K562 (cell line): ENCODE results near the gene OGFR. TPM values are rescaled to one million over a fixed set of nuclear protein-coding genes. Genes with fewer than 3 reads are reported as not detected.

Source experiments
- ARID2 ChIP-seq: fragments of 450-650 bp; IDR thresholded peaks from 2 replicates; pipeline ENCODE4 v1.6.1; 2017; ENCODE audit warnings: antibody characterized with exemption, mild to moderate bottlenecking
- CBX3 ChIP-seq, 2 experiments: IDR thresholded peaks; 1 replicate in 1 of 2; 2 replicates in 1 of 2; pipeline ENCODE4 v1.6.1; 2012; ENCODE audit warnings: inconsistent platforms in 2 of 2, low read length in 2 of 2, borderline replicate concordance in 1 of 2, control low read depth in 1 of 2
- HDAC3 ChIP-seq: fragments of 450-650 bp; IDR thresholded peaks from 2 replicates; pipeline ENCODE4 v1.6.1; 2018; ENCODE audit warnings: borderline replicate concordance, mild to moderate bottlenecking, moderate library complexity; ENCODE audit not compliant: partially characterized antibody
- IRF1 ChIP-seq: sonication (generic); formaldehyde crosslinking; IDR thresholded peaks from 2 replicates; pipeline ENCODE4 v1.8.0; 2022; ENCODE audit warnings: missing genetic modification reagents, mild to moderate bottlenecking, borderline replicate concordance
- MGA ChIP-seq: fragments of 450-650 bp; IDR thresholded peaks from 2 replicates; pipeline ENCODE4 v1.6.1; 2016; ENCODE audit warnings: mild to moderate bottlenecking, moderate library complexity
- MXI1 ChIP-seq: IDR thresholded peaks from 2 replicates; pipeline ENCODE4 v1.6.1; 2011; ENCODE audit warnings: low read depth, mild to moderate bottlenecking, improper control_type of control experiment, low read length
- NKRF ChIP-seq: fragments of 450-650 bp; IDR thresholded peaks from 2 replicates; pipeline ENCODE4 v1.6.1; 2016; ENCODE audit warnings: borderline replicate concordance
- PHF8 ChIP-seq: fragments of 200-600 bp; sonication (generic); IDR thresholded peaks from 2 replicates; pipeline ENCODE4 v1.6.1; 2012; ENCODE audit warnings: mixed run types, mild to moderate bottlenecking, inconsistent platforms, low read length, moderate library complexity, borderline replicate concordance
- RBM22 ChIP-seq: fragments of 200-400 bp; formaldehyde crosslinking; IDR thresholded peaks from 2 replicates; pipeline ENCODE4 v1.6.1; 2018; ENCODE audit warnings: low read length, low read depth; ENCODE audit not compliant: poor library complexity, severe bottlenecking
- SP1 ChIP-seq: sonication (generic); formaldehyde crosslinking; IDR thresholded peaks from 2 replicates; pipeline ENCODE4 v1.8.1; 2022; ENCODE audit warnings: mild to moderate bottlenecking, missing genetic modification reagents
- ZNF239 ChIP-seq: fragments of 250-450 bp; sonication (Bioruptor Pico); IDR thresholded peaks from 2 replicates; pipeline ENCODE4 v1.4.0; 2020; ENCODE audit warnings: mild to moderate bottlenecking
- ZNF77 ChIP-seq: fragments of 250-450 bp; sonication (Bioruptor Pico); IDR thresholded peaks from 2 replicates; pipeline ENCODE4 v1.5.0; 2020
- ZSCAN29 ChIP-seq: fragments of 450-650 bp; IDR thresholded peaks from 2 replicates; pipeline ENCODE4 v1.6.1; 2017
- polyA plus RNA-seq, 8 experiments: library from polyadenylated mRNA; depleted of rRNA in 4 of 8; stranded (reverse) in 5 of 8; unstranded in 3 of 8; fragments of >200 nt; fragmentation: Nextera tagmentation in 2 of 8; fragmentation: Illumina TruSeq in 1 of 8; extraction: Ambion mirVana in 2 of 8; extraction: Trizol in 1 of 8; gene quantifications; 2 replicates each; pipeline versions ENCODE4 v1.2.1 to v1.2.3, GENCODE V29; 2011 to 2014; ENCODE audit warnings: inconsistent platforms in 1 of 8, missing spikeins in 1 of 8
- total RNA-seq, 7 experiments: library from RNA; depleted of rRNA in 6 of 7; stranded (reverse); fragments of >200 nt in 6 of 7; fragmentation: Illumina TruSeq in 2 of 7; extraction: Trizol in 2 of 7; gene quantifications; 2 replicates each; pipeline versions ENCODE4 v1.2.1 to v1.2.3, GENCODE V29; 2011 to 2021; ENCODE audit warnings: low replicate concordance in 1 of 7

Gene OGFR
- total and polyA plus RNA-seq, 9 of the 15 experiments (the other 6 are each of a cell fraction or from before 2014, with no cell fraction given), result 0.39 to 56.3 (median 17.5) TPM

- no peak for TF ChIP-seq MGA
- TF ChIP-seq ZNF77 (CRISPR knock-in tag), result no peak
- no peak for TF ChIP-seq CBX3 (IDR thresholded peaks at IDR 0.05; ENCODE audit: borderline replicate concordance in 1 of 2, low read length in 2 of 2)
- TF ChIP-seq RBM22, result no peak
- TF ChIP-seq ARID2, result no peak
- TF ChIP-seq SP1 (CRISPR knock-in tag), result no peak
- no peak for TF ChIP-seq ZNF239 (CRISPR knock-in tag)
- no peak for TF ChIP-seq HDAC3
- TF ChIP-seq ZSCAN29, result no peak
- no peak for TF ChIP-seq PHF8
- TF ChIP-seq IRF1 (CRISPR knock-in tag), result no peak
- TF ChIP-seq MXI1, result no peak
- TF ChIP-seq NKRF, result no peak
Observed at GRCh38 chr20:62854121-62854520, 49.5 kb downstream of the OGFR start (continued).
